SU-DHL-6 (cell line): ENCODE measurements around the gene SAMD4B.

Experiments
- EZH2phosphoT487 ChIP-seq: fragments of 200-600 bp; sonication (generic), shearing (Covaris generic); conservative IDR thresholded peaks from 2 replicates; pipeline ENCODE4 v1.6.1; 2018; ENCODE audit warnings: mild to moderate bottlenecking, antibody characterized with exemption, low read length, moderate library complexity, mixed read lengths
- TF ChIP-seq, protein P1 (sequence below): fragments of 200-600 bp; sonication (generic); IDR thresholded peaks from one replicate; pipeline ENCODE4 v1.5.1; 2017; ENCODE audit warnings: antibody characterized with exemption, mild to moderate bottlenecking, low read length, moderate library complexity; ENCODE audit not compliant: insufficient read depth, poor library complexity, severe bottlenecking

DNA sequence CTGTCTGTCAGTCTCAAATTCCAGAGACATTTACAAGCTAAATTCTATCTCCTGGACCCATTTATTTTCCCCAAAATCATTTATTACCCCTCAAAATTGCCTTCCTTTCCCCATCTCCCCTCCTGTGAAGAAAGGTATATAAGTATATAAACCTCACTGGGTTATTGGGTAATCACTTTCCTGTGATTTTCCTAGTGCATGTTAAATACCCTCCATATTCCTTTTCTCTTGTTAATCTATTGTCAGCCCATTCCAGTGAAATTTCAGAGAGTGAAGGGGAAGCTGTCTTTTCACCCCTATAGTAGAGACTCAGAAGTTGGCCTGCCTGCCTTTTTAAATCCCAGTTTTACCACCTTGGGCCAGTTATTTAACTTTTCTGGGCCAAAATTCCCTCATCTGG lies 36.1 kb upstream of the SAMD4B start:
- TF ChIP-seq, protein P1, sequence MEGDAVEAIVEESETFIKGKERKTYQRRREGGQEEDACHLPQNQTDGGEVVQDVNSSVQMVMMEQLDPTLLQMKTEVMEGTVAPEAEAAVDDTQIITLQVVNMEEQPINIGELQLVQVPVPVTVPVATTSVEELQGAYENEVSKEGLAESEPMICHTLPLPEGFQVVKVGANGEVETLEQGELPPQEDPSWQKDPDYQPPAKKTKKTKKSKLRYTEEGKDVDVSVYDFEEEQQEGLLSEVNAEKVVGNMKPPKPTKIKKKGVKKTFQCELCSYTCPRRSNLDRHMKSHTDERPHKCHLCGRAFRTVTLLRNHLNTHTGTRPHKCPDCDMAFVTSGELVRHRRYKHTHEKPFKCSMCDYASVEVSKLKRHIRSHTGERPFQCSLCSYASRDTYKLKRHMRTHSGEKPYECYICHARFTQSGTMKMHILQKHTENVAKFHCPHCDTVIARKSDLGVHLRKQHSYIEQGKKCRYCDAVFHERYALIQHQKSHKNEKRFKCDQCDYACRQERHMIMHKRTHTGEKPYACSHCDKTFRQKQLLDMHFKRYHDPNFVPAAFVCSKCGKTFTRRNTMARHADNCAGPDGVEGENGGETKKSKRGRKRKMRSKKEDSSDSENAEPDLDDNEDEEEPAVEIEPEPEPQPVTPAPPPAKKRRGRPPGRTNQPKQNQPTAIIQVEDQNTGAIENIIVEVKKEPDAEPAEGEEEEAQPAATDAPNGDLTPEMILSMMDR, result no peak
- TF ChIP-seq EZH2phosphoT487, result no peak
